Umbilical cord (tissue), 2 donors: ENCODE measurements around the gene GAD1. TPM values are rescaled to one million over a fixed set of nuclear protein-coding genes. Genes with fewer than 3 reads are reported as not detected.
A peak's percentile ranks its signal among the peaks of the same experiment; 100 is the strongest.

Experiments
- DNase-seq: peaks from one replicate; pipeline ENCODE4 v3.0.0-alpha.2; 2015; ENCODE audit warnings: low spot score
- total RNA-seq: library from RNA; depleted of rRNA; stranded (reverse); fragments of >200 nt; gene quantifications from one replicate; pipeline ENCODE4 v1.2.3, GENCODE V29; 2014; ENCODE audit warnings: low replicate concordance; ENCODE audit not compliant: insufficient read depth

Gene GAD1
- total RNA-seq = 4.3 TPM

DNA sequence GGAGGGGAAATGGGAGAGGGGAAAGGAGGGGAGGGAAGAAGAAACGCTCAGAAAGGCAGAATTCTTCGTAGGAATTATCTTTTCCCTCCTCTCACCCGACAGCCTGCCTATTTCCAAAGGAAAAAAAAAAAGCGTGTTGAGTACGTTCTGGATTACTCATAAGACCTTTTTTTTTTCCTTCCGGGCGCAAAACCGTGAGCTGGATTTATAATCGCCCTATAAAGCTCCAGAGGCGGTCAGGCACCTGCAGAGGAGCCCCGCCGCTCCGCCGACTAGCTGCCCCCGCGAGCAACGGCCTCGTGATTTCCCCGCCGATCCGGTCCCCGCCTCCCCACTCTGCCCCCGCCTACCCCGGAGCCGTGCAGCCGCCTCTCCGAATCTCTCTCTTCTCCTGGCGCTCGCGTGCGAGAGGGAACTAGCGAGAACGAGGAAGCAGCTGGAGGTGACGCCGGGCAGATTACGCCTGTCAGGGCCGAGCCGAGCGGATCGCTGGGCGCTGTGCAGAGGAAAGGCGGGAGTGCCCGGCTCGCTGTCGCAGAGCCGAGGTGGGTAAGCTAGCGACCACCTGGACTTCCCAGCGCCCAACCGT, at the start of gene GAD1:
TSS of gene GAD1 (plus strand) at position 384 of the 589 bp plus-strand sequence. CDS start 1,705 bp downstream, outside the sequence.
- DNase-seq = peak; percentile 76

DNA sequence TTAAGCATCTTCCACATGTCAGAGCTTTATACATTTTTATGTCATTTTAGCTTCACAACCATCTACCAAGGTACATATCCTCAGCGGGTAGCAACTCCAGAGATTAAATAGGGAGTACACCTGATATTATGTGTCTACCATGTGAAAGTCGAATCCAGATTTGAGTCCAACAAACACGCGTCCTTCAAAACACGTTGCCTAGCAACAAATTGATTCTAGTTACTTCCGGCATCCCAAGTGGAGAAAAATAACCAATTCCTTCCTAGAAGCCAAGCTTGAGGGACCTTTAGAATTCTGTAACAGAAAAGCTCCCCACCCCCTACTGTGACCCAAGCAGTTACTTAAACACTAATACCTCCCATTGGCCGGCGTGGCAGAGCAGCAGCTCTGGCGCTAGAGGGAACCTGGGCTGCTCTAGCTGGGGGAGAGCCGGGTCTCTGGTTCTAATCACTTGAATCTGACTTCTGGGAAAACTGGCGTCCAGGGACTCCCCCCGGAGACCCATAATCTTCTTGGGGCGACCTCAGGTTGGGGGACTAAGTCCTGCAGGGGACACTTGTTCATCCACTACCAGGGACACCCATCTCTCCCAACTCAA, 46.6 kb upstream of the GAD1 start, which contains the start of gene ERICH2:
TSS of gene ERICH2 (plus strand) at position 371 of the 598 bp plus-strand sequence. CDS start 304 bp downstream, outside the sequence.
- DNase-seq = peak; percentile 80

DNA sequence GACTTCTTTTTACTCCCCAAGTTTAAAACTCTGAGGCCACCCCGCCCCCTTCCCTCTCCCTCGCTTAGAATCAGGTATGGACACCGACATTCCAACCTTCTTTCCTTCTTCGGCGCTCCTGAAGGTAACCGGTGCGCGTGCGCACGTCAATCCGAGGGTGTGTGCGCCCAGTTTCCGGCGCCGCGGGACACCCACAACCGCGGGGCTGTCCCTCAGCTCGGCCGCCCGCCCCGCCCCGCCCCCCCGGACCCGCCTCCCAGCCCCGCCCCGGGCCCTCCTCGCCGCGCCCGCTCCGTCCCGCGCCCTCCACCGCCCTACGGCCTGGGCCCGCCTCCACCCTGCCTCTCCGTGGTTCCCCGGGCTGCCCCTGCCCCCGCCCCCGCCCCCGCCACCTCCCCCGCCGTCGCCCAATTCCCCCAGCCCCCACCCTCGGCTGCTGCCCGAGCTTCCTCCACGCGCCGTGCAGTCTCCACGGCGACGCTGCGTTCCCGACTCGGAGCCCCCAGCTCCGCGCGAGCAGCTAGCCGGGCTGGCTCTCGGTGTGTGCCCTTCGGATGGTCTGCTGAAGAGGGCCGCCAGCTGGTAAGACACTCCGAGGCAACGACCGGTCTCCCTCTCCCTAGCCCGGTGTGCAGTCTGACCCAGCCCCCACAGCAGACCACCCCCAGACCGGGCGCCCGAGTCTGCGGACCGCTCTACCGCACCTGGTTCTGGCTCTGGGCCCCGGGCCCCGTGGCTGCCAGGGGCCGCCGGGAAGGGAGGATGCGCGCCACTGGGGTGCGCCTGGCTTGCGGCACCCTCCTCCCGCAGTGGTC, 45.9 kb upstream of the GAD1 start:
- peak; percentile 83 for DNase-seq

- DNase-seq = no peak
Measured at GRCh38 chr2:170771421-170771937, 45.2 kb upstream of the GAD1 start.

DNA sequence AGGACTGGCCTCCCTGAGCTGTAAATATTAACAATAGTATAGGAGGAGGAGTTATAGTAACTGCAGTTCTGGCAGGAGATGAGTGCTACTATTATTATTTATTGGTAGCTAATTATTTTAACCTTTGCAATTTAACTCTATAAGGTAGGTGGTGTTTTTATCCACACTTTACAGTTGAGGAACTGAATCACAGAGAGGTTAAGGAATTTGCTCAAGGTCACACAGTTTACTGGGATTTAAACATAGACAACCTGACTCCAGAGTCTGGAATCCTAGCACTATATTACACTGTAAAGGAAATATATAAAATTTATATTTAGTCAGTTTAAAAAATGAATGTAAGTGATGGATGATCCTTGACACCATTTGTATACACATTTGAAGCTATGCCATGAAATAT, 44.4 kb upstream of the GAD1 start:
- no peak for DNase-seq

DNA sequence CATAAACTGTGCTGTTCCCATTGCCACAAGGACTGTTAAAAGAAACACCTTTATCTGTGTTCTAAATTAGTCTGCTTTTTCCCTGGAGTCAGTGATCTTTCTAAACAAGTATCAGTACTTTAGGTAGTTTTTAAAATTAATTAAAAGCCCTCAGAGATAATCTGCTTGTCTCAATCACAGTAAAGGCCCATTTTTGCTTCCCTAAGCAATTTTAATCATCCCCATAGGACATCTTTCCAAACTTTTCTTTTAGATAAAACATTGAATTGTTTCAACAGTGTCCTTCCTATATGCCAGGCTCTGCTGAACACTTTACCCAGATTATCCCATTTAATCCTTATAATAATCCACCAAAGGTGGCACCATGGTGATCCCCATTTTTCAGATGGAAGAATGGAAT, 42.6 kb upstream of the GAD1 start:
- DNase-seq = no peak

DNA sequence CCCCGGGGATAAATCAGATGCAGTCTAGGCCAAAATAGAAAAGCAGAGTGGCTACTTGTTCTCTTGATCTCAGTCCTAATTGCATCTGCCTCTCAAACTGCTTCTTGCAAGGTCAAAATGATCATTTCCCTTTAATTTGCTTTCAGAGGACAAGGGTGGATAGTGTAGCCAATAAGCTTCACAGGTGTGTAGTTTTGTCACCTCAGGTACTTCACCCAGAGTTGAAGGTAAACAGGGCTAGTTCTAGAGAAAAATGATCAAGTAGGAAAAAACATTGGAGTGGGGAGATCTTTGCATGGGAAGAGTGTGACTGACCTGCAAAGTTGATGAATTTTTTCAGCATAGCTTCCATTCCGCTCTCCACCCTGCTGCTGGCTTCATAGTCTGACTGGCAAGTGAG, 37.8 kb upstream of the GAD1 start:
- DNase-seq = no peak

DNA sequence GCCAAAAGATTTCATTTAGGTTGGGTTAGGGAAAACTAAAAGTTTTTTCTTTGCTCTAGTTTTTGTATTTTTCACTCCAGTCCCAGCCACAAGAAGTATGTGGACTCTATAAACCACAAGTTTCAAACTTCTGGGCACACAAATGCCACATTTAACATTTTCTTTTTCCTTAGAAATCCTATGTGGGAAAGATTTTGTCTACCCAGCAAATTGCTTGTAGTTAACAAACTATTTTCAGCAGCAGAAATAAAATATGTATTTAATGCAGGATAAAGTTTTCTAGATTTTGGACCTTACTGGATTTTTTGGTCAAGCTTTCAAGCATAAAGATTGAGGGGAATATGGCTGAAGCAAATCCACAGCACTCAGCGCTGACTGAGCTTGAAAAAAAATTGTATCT, 37.4 kb upstream of the GAD1 start:
- DNase-seq = no peak

DNA sequence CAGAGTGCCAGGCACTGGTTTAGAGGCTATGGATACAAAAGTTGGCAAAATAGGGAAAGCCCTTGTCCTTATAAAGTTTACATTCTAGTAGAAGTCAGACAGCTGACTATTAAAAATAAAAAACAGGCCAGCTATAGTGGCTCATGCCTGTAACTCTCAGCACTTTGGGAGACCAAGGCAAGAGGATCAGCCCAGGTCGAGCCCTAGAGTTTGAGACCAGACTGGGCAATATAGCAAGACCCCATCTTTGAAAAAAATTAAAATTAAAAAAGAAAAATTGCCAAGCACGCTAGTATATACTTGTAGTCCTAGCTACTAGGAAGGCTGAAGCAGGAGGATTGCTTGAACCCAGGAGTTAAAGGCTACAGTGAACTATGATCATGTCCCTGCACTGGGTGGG, 34.0 kb upstream of the GAD1 start:
- no peak for DNase-seq

- no peak for DNase-seq
Measured at GRCh38 chr2:170783549-170783948, 33.1 kb upstream of the GAD1 start.

- no peak for DNase-seq
Measured at GRCh38 chr2:170798996-170799395, 17.7 kb upstream of the GAD1 start.

GRCh38 chr2:170806548-170806947, 10.1 kb upstream of the GAD1 start:
- DNase-seq = no peak

DNA sequence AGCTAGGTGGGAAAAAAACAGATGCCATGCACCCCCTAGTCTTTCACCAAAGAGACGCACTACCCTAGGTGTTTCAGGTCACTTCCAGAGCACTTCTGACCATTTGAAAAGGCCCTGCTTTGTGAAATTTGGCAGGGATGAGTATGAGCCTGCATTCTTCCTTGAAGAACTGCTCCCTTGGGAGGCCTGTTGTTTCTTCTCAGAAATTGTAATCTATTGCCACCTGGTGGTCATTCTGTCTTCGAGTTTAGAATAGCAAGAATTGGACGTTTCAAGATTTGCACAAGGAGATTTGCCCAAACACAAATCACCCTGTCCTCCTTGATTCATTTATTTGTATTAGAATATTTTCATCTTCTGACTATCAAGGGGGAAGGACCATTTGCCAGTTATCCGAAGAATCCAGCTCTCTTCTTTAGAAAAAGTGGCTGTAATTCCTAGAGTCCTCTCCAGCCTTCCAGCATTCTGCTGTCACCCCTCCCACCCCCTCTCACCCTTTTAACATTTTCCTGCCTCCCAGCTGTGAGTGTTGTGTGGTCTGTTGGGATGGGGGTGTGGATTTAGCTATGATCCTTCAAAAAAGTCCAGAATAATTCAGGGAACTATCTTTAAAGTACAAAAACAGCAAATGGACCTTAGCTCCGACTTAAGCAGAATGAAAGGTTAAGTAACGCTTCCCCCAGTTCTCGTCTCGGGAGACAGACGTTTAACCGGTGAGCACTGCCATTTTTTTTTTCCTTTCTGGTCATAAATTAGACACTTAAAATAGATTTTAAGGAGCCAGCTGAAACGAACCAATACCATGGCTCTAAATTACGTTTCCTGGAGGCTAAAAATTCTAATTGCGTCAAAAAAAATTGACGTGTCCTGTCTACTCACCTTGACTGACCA, 3.7 kb upstream of the GAD1 start:
- peak; percentile 92 for DNase-seq

DNA sequence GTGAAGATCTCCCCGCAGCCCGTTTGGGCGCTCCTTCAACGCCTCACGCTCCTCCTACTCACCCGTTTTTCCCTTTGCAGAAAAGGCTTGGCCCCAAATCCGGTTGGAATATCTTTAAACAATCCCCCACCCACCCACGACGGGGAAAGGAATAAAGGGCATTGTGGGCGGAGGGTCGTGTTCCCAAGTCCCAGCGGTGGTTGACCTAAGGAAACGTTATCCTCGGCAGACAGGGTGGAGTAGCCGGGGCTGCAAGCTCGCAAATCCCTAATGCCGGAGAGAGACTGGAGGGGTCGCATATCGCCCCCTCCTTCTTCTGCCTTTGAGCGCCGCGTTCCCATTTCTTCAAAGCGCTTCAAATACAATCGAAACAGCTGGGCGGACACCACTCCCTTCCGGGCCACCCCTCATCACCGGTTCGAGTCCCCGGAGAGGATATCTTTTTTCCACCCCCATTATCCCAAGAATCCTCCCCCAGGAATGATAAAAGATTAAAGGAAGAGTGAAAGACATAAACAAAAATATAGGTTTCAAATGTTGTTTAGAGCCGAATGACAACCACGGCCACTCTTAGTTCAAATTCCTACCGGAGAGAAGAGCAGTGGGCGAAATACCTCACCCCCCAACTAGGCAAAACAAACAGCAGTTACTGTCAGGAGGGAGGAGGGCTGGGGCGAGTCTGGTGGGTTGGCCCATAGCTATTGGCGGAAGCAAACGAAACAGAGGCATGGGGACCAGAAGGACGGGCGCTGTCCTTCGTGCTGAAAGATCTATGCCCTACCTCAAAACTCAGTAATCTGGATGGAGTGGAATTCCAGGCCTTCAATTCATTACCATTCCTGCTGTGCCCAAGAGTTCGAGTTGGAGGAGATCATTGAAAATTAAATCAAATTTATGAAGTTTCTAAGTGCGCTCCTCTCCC, 2.8 kb upstream of the GAD1 start:
- DNase-seq = peak; percentile 77

DNA sequence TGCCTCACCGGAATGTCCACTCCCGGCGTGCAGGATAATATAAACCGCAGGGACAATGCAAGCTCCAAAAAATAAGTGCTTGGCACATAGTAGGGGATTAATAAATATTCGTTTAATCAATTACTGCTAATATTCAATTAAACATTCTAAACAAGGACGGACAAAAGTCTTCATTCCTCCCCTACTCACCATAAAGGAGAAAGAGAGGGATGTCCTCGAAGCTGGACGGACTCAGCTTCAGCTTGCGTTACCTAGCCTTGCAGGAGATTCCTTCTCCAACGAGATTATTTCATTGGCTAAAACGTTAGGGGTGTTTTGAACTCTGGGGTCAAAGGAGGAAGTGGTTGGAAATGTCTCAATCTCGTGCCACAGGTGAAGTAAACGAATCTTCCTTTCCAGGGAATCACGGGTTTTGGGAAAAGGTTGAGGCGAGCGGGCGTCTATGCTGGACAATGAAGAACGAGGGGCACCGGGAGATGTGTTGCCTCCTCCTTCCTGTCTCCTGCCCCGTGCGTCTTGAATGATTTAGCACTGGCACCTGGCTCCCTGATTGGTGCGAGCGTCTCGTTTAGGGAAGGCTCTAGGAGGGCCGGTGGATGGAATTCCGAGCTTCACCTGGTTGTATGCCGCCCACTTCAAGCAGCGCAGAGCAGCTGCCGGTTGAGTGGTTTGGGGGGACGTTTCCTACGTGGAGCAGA, 2.0 kb upstream of the GAD1 start:
- DNase-seq = no peak

DNA sequence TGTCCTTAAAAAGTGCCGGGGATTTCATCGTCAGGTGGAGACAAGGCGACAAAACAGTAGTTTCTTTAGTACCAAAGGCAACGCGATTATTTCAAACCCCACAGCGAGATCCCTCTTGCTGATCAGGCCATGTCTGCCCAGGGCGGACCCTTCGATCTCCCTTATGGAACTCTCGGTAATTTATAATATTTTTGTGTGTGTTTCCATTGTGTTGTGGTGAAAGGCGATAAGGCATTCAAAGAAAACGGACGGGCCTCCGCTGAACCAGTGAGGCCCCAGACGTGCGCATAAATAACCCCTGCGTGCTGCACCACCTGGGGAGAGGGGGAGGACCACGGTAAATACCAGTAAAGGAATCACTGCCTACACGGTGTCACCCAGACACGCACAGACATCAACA, 1.4 kb upstream of the GAD1 start:
- no peak for DNase-seq

DNA sequence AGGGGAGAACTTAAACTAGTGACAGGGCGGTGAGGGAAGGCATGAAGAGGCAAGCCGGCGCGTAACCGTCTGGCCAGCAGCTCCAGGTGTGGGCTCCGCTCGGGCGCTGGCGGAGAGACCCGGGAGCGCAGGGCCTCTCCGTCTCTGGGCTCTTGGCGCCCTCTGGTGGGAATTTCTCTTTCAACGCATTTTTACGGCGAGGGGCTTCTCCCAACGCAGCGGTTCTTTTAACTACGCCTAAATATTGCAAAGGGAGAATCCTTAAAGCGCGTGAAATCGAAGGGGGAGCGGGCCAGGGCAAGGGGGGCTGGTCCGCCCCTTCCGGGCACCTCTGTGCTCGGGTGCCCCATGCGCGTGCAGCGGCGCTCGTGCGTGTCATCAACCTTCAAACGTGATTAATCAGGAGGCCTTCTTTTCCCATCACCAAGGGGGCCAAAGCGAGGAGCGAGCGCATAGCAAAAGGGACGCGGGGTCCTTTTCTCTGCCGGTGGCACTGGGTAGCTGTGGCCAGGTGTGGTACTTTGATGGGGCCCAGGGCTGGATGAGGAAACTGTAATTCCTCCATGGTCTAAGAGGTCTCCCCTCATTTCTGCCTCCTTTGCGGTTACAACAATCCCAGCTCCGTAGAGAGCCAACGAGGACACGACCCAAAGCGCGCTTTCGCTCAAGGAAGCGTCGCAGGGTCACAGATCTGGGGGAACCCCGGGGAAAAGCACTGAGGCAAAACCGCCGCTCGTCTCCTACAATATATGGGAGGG, 762 bp upstream of the GAD1 start:
- DNase-seq = peak; percentile 55

- no peak for DNase-seq
Measured at GRCh38 chr2:170817093-170818035, 677 bp downstream of the GAD1 start.
